GM12878 (cell line): ENCODE measurements around the gene GSTA4. TPM values are rescaled to one million over a fixed set of nuclear protein-coding genes. Genes with fewer than 3 reads are reported as not detected.

ENCODE experiments used
- ATAC-seq: fragments of 200-7000 bp; cut with Tn5 transposase; 3 replicates; pipeline ENCODE4 v1.9.1; 2020; ENCODE audit warnings: mild to moderate bottlenecking, moderate library complexity
- BruUV-seq: library from RNA; stranded (reverse); fragments of 400-500 nt; replicated peaks from 2 replicates; lab custom pipeline; 2021; lab: Mats Ljungman, UMichigan
- CTCF ChIA-PET: fragments of 300-600 bp; sonication (Branson Sonifier 250); formaldehyde crosslinking; extraction: SDS; loops from one replicate; lab custom pipeline; 2021; ENCODE audit warnings: inconsistent platforms; lab: Yijun Ruan, JAX
- POLR2A ChIA-PET: fragments of 350-600 bp; formaldehyde crosslinking; extraction: SDS; loops from one replicate; lab custom pipeline; 2021; ENCODE audit warnings: inconsistent platforms; lab: Charles Lee
- RAD21 ChIA-PET: fragments of 300-600 bp; sonication (Branson Sonifier 250); formaldehyde crosslinking; loops from one replicate; lab custom pipeline; 2023; ENCODE audit warnings: antibody characterized with exemption; ENCODE audit not compliant: unreplicated experiment; lab: Charles Lee
- SMC1A ChIA-PET: fragments of 300-600 bp; sonication (Branson Sonifier 250); formaldehyde crosslinking; loops from one replicate; lab custom pipeline; 2023; ENCODE audit not compliant: unreplicated experiment, uncharacterized antibody; lab: Charles Lee
- DNase-seq: peaks from one replicate; pipeline ENCODE4 v3.0.0-alpha.2; 2011; ENCODE audit warnings: low read depth, low spot score
- FAIRE-seq: peaks from 3 replicates; lab custom pipeline; 2011; peaks lifted over from hg19 to GRCh38; lab: Jason Lieb, UNC
- H2AFZ ChIP-seq: 2 replicates; pipeline ENCODE4 v1.6.0; 2011; ENCODE audit warnings: low read depth, low read length, control low read depth; ENCODE audit not compliant: control insufficient read depth
- H3K27ac ChIP-seq: 2 replicates; pipeline ENCODE4 v1.5.1; 2011; ENCODE audit warnings: control low read depth; ENCODE audit not compliant: control insufficient read depth, insufficient read depth
- H3K27me3 ChIP-seq, 2 experiments: replicated peaks in 1 of 2; 2 replicates each; pipeline versions ENCODE4 v1.6.0 to v1.6.1; 2011; ENCODE audit warnings: low read length in 1 of 2; ENCODE audit not compliant: control insufficient read depth in 2 of 2, insufficient read depth in 2 of 2
- H3K36me3 ChIP-seq, 2 experiments: 2 replicates each; pipeline ENCODE4 v1.5.1; 2011; ENCODE audit warnings: low read length in 1 of 2; ENCODE audit not compliant: control insufficient read depth in 2 of 2, insufficient read depth in 2 of 2
- H3K4me1 ChIP-seq: 2 replicates; pipeline ENCODE4 v1.6.1; 2011; ENCODE audit warnings: mild to moderate bottlenecking, low read length, moderate library complexity, mixed read lengths; ENCODE audit not compliant: control insufficient read depth, insufficient read depth
- H3K4me2 ChIP-seq: 2 replicates; pipeline ENCODE4 v1.6.0; 2011; ENCODE audit warnings: control low read depth; ENCODE audit not compliant: control insufficient read depth, insufficient read depth
- H3K4me3 ChIP-seq: fragments of 200-600 bp; sonication (generic); 2 replicates; pipeline ENCODE4 v1.5.1; 2016
- H3K79me2 ChIP-seq: 2 replicates; pipeline ENCODE4 v1.6.0; 2011; ENCODE audit warnings: low read length; ENCODE audit not compliant: control insufficient read depth, insufficient read depth
- H3K9ac ChIP-seq: 2 replicates; pipeline ENCODE4 v1.8.0; 2011; ENCODE audit warnings: low read length, control low read depth, mixed read lengths; ENCODE audit not compliant: control insufficient read depth, insufficient read depth
- H3K9me3 ChIP-seq: replicated peaks from 3 replicates; pipeline ENCODE4 v1.5.1; 2011; ENCODE audit warnings: mild to moderate bottlenecking, low read length; ENCODE audit not compliant: control insufficient read depth, insufficient read depth
- H4K20me1 ChIP-seq: 2 replicates; pipeline ENCODE4 v1.6.0; 2011; ENCODE audit not compliant: control insufficient read depth, insufficient read depth
- BMI1 ChIP-seq: fragments of 450-650 bp; IDR thresholded peaks from 2 replicates; pipeline ENCODE4 v1.6.1; 2016; ENCODE audit warnings: mild to moderate bottlenecking, moderate library complexity, borderline replicate concordance
- ETV6 ChIP-seq, 2 experiments: fragments of 450-650 bp in 1 of 2; IDR thresholded peaks in 1 of 2; conservative IDR thresholded peaks in 1 of 2; 2 replicates each; pipeline ENCODE4 v1.6.1; 2014; ENCODE audit warnings: antibody characterized with exemption in 1 of 2, borderline replicate concordance in 1 of 2, low read depth in 1 of 2, mild to moderate bottlenecking in 1 of 2, moderate library complexity in 1 of 2
- IRF4 ChIP-seq: IDR thresholded peaks from 2 replicates; pipeline ENCODE4 v1.6.1; 2011; ENCODE audit warnings: low read depth, low read length
- NBN ChIP-seq: fragments of 450-650 bp; IDR thresholded peaks from 2 replicates; pipeline ENCODE4 v1.6.1; 2016
- SMC3 ChIP-seq: IDR thresholded peaks from 2 replicates; pipeline ENCODE4 v1.6.1; 2011; ENCODE audit warnings: low read length, improper control_type of control experiment, borderline replicate concordance
- TCF12 ChIP-seq: IDR thresholded peaks from 2 replicates; pipeline ENCODE4 v1.6.1; 2011; ENCODE audit warnings: low read depth, mild to moderate bottlenecking, low read length
- ZNF207 ChIP-seq: fragments of 450-650 bp; IDR thresholded peaks from 2 replicates; pipeline ENCODE4 v1.6.1; 2014; ENCODE audit warnings: antibody characterized with exemption, mild to moderate bottlenecking, borderline replicate concordance
- ZSCAN29 ChIP-seq: fragments of 450-650 bp; IDR thresholded peaks from 2 replicates; pipeline ENCODE4 v1.6.1; 2017; ENCODE audit warnings: mild to moderate bottlenecking, moderate library complexity
- WGBS: methylation state at CpG from one replicate; pipeline ENCODE4 v1.1.6; 2016; ENCODE audit warnings: low lambda C conversion rate; ENCODE audit not compliant: insufficient replicate concordance, insufficient coverage; ENCODE audit errors: missing lambda C conversion rate; 5-methylcytosine and 5-hydroxymethylcytosine counted together
- in situ Hi-C: fragments of 300-500 bp; cut with MboI; formaldehyde crosslinking; loops from 9 replicates; pipeline ENCODE4 v1.14.3; 2018; ENCODE audit warnings: mixed read lengths
- intact Hi-C: fragments of 100-400 bp; cut with micrococcal nuclease; formaldehyde crosslinking; loops from one replicate; pipeline ENCODE4 v1.14.2; 2022; ENCODE audit not compliant: unreplicated experiment
- polyA plus RNA-seq, 11 experiments: library from polyadenylated mRNA; depleted of rRNA in 4 of 11; unstranded in 6 of 11; stranded (reverse) in 5 of 11; fragments of >200 nt; fragmentation: Nextera tagmentation in 4 of 11; fragmentation: Illumina TruSeq in 1 of 11; extraction: Ambion mirVana in 4 of 11; extraction: Trizol in 1 of 11; gene quantifications; 1 replicate in 1 of 11; 2 replicates in 10 of 11; pipeline versions ENCODE4 v1.2.1 to v1.2.3, GENCODE V29; 2011 to 2016; ENCODE audit warnings: inconsistent platforms in 2 of 11, missing spikeins in 2 of 11, low read depth in 1 of 11
- total RNA-seq, 4 experiments: library from RNA; depleted of rRNA in 3 of 4; stranded (reverse); fragments of >200 nt in 3 of 4; fragmentation: Illumina TruSeq in 1 of 4; extraction: Trizol in 1 of 4; gene quantifications; 2 replicates each; pipeline versions ENCODE4 v1.2.1 to v1.2.3, GENCODE V29; 2013 to 2021
- TF ChIP-seq, protein P1 (sequence below): fragments of 450-650 bp; formaldehyde crosslinking; IDR thresholded peaks from 2 replicates; pipeline ENCODE4 v1.4.0; 2020; ENCODE audit warnings: mild to moderate bottlenecking, moderate library complexity
- TF ChIP-seq, protein P2 (sequence below): fragments of 150-350 bp; IDR thresholded peaks from 2 replicates; pipeline ENCODE4 v1.6.1; 2014; ENCODE audit warnings: mild to moderate bottlenecking, low read depth, low read length

Gene GSTA4
- total and polyA plus RNA-seq, 10 of the 15 experiments (the other 5 are each of a cell fraction or from before 2014, with no cell fraction given): 1.9 to 9.7 (median 4.4) TPM

DNA sequence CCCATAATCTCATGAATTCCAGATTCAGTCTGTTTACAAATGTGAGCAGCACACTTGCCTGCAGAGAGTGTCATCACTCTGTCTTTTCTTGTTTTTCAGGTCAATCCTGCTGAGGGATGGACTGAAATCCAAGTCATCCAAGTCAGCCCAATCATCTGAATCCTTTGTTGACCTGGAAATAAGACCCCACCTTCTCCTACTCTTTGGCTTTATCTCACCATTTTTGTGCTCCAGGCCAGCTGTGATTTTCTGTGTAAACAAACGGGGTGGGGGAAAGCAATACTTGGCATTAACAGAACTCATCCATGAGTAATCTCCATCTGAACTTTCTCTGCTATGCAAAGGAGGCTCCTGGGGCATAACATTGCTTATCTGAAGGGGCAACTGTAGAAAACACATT is 16.9 kb upstream of the GSTA4 start (continued):
- TF ChIP-seq, protein P1, sequence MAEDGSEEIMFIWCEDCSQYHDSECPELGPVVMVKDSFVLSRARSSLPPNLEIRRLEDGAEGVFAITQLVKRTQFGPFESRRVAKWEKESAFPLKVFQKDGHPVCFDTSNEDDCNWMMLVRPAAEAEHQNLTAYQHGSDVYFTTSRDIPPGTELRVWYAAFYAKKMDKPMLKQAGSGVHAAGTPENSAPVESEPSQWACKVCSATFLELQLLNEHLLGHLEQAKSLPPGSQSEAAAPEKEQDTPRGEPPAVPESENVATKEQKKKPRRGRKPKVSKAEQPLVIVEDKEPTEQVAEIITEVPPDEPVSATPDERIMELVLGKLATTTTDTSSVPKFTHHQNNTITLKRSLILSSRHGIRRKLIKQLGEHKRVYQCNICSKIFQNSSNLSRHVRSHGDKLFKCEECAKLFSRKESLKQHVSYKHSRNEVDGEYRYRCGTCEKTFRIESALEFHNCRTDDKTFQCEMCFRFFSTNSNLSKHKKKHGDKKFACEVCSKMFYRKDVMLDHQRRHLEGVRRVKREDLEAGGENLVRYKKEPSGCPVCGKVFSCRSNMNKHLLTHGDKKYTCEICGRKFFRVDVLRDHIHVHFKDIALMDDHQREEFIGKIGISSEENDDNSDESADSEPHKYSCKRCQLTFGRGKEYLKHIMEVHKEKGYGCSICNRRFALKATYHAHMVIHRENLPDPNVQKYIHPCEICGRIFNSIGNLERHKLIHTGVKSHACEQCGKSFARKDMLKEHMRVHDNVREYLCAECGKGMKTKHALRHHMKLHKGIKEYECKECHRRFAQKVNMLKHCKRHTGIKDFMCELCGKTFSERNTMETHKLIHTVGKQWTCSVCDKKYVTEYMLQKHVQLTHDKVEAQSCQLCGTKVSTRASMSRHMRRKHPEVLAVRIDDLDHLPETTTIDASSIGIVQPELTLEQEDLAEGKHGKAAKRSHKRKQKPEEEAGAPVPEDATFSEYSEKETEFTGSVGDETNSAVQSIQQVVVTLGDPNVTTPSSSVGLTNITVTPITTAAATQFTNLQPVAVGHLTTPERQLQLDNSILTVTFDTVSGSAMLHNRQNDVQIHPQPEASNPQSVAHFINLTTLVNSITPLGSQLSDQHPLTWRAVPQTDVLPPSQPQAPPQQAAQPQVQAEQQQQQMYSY (CRISPR knock-in tag): no peak
- no peak for TF ChIP-seq TCF12
- no peak for TF ChIP-seq NBN

DNA sequence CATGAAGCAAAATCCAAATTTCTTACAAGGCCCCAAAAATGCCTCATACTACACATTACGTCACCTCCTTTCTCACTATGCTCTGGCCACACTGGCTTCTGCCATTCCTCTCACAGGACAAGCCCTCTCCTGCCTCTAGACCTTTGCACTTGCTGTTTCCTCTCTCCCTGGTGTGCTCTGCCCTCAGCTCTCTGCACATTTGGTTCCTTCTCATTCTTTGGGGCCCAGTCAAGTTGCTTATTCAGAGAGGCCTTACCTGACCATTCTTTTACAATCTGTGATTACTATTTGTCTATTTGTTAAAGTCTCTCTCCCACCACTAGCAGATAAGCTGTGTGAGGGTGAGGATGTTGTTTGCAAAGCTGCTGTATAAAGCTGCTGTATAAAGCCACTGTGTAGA is 15.4 kb upstream of the GSTA4 start:
- H3K79me2 ChIP-seq: no peaks in the 10 kb centered on the region
- TF ChIP-seq ZNF207 (no peak), SMC3 (no peak), ETV6 (conservative IDR thresholded peaks at IDR 0.05 in 1 of 2, IDR thresholded peaks at IDR 0.05 in 1 of 2; ENCODE audit: borderline replicate concordance in 1 of 2, low read depth in 1 of 2) (no peak), BMI1 (no peak), ZSCAN29 (no peak), IRF4 (no peak)
- TF ChIP-seq, protein P2, sequence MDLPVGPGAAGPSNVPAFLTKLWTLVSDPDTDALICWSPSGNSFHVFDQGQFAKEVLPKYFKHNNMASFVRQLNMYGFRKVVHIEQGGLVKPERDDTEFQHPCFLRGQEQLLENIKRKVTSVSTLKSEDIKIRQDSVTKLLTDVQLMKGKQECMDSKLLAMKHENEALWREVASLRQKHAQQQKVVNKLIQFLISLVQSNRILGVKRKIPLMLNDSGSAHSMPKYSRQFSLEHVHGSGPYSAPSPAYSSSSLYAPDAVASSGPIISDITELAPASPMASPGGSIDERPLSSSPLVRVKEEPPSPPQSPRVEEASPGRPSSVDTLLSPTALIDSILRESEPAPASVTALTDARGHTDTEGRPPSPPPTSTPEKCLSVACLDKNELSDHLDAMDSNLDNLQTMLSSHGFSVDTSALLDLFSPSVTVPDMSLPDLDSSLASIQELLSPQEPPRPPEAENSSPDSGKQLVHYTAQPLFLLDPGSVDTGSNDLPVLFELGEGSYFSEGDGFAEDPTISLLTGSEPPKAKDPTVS: no peak
- TF ChIP-seq, all 136 proteins: peak for 0
- ChIA-PET RAD21 (no interaction called here), SMC1A (interaction anchor here (0.7 kb wide), 1 partner anchor 30 kb away, joined by 3 read pairs; no protein-coding TSS in a partner anchor), POLR2A (no interaction called here), CTCF (no interaction called here)
- intact Hi-C loops (no loop called here), in situ Hi-C loops (no loop called here)
- Histone ChIP-seq H3K27ac (no peak overlapping the region), H4K20me1 (no peaks in the 10 kb centered on the region), H3K4me2 (no peak overlapping the region), H3K36me3 (peaks cover 0 to 7% of the 10 kb centered on the region in 2 experiments; a peak in 2 of 4 replicates), H2AFZ (no peak overlapping the region), H3K9me3 (no peaks in the 10 kb centered on the region), H3K27me3 (no peaks in the 10 kb centered on the region), H3K4me3 (no peak overlapping the region), H3K4me1 (no peaks in the 10 kb centered on the region), H3K9ac (no peak overlapping the region)
- WGBS: 47% methylated on average over 1 of the region's 1 CpG
- no peak for ATAC-seq
- DNase-seq: no peak
- no TSS peak for BruUV-seq
- no peak for FAIRE-seq
